Measurements from ENCODE around the gene TSPAN18.
"Not testable (repeated sequence)": the region's sequence is repeated elsewhere in the genome, so short reads cannot be mapped to it uniquely, and the experiment has no call there.

TSPAN18 gene

DNA sequence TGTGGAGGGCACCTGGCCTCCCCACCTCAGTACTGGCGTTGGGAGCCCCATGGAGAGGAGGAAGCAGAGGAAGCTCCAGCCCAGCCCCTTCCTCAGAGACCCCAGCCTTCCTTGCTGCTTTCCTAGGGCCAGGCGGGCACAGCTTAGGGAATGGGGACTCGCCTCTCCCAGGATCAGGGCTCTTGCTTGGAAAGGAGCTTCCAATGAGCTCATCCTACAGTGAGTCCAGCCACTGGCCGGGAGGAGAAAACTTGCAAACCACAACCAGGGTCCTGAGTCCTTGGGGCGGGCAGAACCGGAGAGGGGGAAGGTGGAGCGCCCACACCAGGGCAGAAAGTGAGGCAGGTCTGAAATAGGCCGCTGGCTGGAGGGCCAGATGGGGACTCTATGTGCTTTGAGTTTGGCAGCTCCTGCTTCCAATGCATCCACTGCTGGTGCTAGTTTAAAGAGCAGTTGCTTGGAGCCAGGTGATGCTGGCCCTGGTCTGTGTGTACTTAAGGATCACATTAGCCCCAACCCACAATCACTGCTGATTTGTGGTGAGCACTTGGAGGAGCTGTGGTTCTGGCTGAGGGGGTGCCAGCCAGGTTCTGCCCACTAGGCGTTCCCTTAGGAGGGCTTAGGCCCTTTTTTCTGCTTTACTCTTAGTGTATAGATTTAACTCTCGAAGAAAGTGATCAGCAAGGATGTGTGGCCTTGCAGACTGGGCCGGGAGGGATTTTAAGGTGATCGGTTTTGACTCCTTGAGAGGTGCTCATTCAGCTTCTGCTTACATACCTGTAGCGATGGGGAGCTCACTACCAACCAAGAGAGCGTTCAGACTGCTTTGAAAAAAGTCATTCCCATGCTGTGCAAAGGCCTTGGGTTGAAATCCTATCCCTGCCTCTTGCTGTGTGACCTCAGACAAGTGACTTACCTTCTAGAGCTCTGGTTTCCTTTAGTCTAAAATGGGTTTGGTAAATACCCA, 142.0 kb downstream of the TSPAN18 start:
- no peak for DNase-seq (ENCODE audit: low spot score)

DNA sequence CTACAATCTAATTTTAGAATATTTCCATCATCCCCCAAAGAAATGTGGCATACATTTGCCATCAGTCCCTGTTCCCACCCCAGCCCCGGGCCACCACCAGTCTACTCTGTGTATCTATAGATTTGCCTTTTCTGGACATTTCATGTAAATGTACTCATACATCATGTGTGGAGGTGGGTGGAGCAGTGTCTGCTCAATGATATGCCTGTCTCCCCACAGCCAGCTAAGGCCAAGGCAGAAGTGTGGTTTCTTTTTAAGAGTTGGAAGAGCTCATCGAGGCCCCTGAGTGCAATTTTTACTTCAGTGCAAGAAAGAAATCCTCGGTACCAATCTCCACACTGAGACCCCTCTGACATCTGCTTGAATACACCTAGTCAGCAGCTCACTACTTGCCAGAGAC, 143.4 kb downstream of the TSPAN18 start:
- no peak for DNase-seq (ENCODE audit: low spot score)

DNA sequence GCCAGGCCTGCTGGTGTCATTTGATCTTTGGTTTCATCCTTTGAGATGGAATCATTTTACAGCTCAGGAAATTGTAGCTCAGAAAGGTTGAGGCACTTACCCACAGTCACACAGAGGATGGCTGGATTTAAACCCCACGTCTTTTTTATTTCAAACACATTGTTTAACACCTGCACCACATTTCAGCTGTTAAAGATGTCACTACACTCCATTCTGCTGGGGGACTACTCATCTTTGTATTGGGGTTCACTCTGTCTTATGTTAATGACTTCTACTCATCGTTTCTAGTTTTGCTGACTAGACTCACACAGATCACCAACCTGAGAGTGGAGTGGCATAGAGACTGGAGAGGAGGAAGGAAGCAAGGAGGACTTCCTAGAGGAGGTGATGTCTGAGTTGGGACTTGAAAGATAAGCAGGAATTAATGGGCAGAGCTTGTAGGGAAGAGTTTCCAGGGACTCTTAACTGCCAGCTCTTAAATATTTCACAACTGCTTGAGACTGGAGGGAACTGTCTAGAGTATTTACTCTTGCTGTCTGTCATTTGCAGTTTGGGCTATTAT, 143.9 kb downstream of the TSPAN18 start:
- DNase-seq (ENCODE audit: low spot score): no peak

DNA sequence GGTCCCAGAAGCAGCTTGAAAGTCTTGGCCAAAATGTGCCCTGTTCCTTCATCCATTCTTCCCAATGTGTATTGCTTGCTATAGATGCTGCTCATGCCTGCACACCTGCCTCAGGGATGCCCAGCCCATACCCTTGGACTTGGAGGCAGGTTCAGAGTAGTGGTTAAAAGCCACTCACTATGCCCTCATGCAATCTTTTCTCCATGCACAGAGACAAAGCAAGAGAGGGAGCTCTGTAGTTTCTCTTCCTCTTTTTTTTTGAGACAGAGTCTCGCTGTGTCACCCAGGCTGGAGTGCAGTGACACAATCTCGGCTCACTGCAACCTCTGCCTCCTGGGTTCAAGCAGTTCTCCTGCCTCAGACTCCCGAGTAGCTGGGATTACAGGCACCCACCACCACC, 144.9 kb downstream of the TSPAN18 start:
- DNase-seq (ENCODE audit: low spot score): not testable (repeated sequence)

DNA sequence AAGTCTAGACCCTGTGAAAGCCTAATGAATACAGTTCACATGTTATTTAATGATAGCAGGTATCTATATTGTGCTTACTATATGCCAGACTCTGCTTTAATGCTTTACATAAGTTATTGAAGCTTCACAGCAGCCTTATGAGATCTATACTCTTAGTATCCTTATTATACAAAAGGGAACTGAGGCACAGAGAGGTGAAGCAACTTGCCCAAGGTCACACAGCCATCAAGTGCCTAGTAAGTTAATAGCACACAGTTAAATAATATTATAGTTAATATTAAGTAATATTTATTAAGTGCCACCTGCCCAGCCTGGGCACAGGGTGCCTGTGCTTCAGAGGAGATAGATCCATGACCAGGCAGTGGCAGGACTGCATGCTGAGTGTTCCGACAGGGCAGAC, 145.8 kb downstream of the TSPAN18 start:
- no peak for DNase-seq (ENCODE audit: low spot score)

DNA sequence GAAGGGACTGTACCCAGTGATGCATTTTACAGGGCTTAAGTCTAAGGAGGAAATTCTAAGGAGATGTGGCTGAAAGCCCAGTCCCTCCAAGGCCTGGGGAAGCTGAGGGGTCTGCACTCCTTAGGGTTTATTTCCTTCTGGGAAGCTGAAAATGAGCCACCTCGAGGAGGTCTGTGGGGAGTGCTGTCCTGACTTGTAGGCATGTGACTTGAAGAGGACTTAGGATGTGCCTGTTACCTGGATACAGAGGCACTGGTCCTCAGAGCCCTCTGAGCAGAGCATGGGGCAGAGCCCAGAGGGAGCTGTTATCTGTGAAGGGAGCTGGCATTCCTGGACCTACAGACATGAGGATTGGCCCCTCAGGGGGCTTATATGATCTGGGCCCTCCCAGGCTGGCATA, 146.8 kb downstream of the TSPAN18 start:
- DNase-seq (ENCODE audit: low spot score): no peak

DNA sequence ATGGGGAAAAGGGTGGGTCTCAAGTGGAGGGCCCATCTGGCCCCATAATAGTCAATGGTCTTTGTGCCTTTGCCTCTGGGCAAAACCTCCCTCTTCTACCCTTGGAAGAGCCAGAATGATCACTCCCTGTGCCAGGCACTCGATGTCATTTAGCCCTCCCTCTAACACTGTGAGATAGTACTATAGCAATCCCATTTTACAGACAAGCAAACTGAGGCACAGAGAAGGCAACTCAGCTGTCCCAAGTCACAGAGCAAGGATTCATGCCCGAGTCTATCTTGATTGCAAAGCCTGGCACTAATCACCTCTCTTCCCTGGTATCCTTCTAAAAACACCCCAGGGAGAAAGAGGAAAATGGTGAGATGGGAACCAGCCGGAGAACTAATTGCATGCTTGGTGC, 147.5 kb downstream of the TSPAN18 start:
- no peak for DNase-seq (ENCODE audit: low spot score)

DNA sequence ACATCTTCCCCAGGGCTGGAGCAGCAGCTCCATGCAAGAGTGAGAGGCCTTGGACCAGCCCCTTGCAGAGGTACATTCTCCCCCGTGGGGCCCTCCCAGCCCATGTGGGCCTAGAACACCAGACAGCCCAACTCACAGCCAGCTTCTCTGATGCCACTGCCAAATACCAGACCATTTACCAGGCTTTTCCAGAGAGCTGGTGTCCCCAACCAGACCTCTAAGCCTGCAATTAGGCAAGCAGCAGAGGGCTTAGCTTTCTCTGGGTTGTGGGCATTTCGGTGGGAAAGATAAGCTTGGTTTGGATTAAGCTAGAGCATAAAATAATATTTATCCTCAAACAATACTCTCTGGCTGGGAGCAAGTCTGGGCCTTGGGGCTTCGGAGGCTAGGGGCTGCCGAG, 148.3 kb downstream of the TSPAN18 start:
- no peak for DNase-seq (ENCODE audit: low spot score)

DNA sequence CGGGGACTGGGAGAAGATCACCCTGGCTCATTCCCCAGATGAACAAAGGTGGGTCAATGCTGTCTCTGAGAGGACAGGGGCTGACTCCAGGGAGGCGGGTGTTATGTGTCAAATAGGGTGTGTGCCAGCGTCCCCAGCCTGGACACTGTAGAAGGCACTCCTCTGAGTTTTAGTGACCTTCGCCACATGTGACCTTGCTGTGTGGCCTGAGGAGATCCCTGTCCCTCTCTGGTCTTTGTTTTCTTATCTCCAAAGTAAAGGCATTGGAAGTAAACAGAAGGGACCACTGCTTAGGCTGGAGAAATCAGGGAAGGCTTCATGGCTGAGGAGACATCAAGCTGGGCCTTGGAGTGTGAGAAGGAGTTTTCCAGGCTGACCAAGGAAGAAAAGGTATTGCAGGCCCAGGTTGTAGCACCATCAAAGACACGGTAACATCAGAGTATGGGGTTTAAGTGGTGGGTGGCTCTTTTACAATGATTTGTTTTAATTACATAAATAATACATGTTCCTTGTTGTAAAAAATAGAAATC, 149.5 kb downstream of the TSPAN18 start:
- no peak for DNase-seq (ENCODE audit: low spot score)

DNA sequence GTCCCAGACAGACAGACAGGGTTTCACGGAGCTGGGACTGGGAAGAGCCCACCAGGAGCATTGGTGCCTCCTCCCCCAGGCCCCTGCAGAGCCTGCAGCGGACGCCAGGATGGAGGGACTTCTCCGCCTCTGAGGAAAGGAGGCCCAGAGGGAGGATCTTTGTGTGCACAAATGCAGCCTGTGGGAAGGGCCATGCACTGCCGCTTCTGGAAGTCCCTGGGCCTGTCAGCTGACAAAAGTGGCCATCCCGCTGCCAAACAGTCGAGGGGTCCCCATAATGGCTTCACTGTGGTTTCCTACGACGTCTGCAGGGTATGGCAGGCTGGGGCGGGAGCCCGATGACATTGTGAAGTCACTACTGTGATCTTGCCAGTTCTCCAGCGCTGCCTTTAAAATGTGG, 150.1 kb downstream of the TSPAN18 start:
- no peak for DNase-seq (ENCODE audit: low spot score)

DNA sequence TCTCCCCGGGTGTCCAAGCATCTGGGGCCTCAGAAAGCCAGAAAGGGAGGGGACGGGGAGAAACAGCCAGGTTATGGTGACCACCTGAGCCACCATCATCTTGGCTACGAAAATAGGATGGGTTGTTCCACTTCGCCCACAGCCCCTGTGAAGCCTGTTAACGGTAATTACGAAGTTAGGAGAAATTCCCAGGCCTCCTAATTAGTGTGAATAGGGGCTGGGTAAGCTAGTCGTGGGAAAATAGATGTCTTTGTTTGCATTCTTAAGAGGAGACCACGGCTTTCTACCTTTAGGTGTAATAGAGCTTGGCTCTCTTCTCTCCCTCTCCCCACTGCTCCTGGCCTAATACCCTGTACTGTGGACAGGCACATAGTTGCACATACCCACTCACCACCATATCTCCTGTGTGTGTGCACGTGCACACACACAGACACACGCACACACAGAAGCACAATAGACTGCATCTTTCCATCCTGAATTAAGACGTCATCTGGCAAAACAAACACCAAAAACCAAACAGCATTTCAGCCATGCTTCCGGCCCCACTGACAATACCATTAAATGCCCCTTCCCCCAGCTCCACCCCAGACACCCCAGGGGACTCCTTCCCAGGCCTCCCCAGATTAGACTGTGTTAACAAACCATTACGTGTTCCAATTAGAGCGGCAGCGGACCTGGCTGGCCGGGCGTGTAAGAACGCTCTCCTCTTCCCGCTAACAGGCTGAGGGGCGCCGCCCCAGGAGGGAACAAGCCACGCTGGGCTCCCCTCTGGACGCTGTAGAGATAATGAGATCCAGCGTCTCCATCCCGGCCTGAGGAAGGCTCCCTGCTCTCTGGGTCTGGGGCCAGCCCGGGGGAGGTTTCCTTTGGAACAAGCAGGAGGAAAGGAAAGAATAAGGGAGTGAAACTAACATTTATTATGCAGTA, 151.1 kb downstream of the TSPAN18 start:
- DNase-seq (ENCODE audit: low spot score): no peak

DNA sequence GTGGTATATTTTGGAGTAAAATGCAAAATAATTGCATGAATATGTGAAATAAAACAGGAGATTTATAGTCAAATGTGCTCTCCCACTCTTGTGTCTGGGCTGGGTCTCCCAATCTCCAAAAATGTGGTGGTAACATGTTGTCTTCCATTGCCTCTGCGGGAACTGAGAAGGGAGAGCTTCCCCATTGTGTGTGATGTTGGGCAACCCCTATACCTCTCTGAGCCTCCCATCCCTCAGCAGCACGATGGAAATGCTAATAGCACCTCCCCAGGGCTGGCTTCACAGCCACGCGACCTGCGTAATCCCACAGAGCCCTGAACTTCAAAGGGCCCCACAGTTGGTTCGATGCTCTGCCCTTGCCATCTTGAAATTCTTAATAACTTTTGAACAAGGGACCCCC, 151.9 kb downstream of the TSPAN18 start:
- no peak for DNase-seq (ENCODE audit: low spot score)

DNA sequence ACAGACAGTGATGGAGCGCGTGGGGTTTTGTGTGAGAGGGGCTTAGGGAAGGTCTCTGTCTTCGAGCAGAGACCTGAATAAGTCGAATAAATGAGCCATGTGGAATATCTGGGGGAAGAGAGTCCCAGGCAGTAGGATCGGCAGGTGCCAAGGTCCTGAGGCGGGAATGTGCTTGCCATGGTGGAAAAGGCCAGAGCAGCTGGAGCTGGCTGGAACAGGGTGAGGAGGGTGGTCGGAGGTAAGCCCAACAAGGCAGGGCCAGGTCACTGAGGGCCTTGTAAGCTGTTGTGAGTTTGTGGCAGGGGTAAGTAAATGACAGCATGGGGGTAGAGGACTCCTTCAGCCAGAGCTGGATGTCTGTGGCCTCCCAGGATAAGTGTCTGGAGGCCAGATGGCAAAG, 152.7 kb downstream of the TSPAN18 start:
- no peak for DNase-seq (ENCODE audit: low spot score)

DNA sequence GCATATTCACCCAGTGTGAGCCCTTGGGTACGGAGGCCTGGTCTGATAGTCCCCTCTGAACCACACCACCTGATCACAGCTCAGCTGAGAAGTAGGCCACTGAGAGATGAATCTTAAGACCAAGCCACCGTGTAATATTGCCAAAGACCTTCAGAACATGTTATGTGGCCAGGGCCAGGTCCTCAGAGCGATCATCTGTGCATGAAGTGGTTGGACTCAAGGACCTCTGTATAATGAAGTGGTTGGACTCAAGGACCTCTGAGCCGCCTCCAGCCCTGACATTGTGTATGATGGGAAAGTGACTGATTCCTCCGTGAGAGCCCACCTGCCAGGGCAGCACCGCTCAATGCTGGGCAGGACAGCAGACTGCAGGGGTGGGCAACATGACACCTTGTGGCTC, 153.7 kb downstream of the TSPAN18 start:
- no peak for DNase-seq (ENCODE audit: low spot score)

DNA sequence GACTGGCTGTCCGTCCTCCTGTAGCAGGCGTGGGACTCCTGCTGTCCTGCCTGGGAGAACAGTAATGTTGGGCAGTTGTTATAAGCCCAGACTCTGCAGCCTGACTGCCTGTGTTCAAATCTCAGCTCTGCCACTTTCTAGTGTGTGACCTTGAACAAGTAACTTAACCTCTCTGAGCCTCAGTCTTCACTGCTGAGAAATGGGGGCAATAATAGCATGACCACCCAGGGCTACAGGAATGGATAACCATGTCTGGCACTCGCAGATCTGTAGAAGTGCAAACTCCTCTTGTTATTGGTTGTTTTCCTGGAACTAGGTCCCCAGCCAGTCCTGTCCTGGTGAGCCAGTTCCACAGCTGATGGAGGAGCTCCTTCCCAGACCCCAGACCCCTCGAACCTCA, 154.2 kb downstream of the TSPAN18 start:
- no peak for DNase-seq (ENCODE audit: low spot score)

DNA sequence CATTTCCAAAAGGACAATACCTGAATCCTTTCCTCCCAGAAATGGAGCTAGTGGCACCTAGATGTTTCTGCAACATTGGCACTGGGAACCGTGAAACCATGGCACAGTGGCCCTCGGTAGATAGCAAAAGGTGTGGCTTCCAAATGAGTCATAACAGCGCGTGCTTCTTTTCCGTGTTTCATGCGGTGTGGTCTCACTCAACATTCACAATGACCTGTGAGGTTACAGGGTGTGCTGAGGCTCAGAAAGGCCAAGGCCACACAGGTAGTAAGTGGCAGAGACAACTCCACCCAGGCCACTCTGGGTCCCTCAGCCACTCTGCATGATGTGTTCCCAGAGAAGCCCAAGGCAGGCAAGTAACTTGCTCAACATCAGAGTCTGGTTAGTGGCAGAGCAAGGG, 156.5 kb downstream of the TSPAN18 start:
- no peak for DNase-seq (ENCODE audit: low spot score)

DNA sequence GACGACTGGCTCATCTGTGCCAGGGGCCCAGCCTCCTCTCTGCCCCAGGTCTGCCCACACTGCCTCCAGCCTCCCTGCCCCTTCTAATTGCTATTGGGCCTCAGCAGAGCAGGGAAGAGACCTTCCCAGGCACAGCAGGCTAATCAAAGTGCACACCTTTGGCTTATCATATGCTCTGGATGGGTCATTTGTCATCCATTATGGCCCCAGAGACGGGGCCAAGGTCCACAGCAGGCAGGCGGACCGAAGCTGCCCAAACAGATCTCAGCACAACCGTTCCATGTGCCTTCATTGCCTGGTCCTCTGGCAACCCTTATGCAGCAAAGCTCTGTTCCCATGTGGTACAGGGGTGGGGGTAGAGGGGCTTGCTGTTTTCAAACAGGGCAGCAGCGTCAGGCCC, 157.3 kb downstream of the TSPAN18 start:
- no peak for DNase-seq (ENCODE audit: low spot score)

DNA sequence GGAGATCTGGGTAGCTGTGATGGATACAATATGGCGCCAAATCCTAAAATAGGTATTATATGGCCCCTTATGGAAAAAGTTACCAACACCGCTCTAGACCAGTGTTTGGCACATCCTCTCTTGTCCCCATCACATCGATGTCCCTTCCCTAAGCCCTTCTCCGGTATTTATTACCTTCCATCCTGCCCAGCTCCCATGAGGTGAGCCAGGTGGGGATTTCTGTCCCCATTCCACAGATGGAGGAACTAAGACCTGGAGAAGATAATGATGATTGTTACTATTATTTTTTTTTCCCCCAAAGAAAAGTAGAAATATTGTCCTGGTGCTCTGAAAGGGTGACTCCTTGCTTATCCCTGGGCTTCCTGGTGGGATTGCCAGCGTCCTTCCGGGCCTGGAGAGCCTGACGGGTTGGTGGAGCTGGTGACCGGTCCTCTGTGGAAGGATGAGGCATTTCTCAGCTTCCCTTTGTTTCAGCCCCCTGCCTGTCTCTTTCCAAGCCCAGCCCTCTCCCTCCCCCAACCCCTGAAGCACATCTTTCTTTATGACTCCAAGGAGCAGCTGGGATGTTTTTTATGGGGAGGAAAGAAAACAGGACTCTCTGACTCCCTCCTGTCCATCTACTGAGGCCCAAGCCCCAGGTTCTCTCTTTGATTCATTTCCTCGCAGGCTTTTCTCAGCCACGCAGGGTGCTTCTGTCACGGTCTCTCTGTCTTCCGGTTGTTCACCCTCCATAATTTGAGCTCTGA, 158.5 kb downstream of the TSPAN18 start:
- no peak for DNase-seq (ENCODE audit: low spot score)

DNA sequence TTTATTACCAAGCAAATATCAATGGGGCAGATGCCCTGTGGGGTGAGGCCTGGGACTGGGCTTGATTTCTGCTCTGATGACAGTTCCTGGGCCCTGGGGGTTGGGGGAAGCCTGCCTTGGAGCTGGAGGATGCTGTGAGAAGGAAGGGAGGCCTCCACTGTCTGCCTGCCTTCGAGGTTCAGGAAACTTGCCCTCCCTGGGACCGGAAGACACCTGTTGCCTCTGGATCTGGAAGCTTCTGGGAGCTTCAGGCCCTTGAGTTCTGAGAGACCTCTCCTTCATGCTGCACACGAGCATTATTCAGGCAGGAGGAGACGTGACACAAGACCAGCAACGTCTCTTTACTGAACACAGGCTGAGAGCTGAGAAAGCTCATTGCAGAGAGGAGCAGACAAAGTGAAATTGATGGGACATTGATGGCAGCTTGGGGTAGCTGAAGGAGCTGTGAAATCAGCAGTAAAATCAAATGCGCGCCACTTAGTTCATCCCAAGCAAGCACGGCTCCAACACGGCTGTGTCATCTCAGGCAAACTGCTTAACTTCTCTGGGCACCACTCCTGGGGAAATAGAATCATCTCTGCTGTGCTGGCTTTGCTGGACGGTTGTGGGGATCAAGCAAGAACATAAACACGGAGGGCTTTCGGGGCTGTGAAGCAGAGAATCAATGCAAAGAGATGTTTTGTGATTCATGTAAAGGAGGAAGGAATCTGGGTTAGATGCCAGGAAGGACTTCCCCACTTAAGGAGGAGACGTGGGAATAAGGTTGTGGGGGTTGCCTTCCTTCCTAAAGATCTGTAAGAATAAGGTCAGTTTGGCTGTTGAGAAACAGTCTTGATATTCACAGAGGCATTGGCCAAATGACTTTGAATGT, 159.4 kb downstream of the TSPAN18 start:
- no peak for DNase-seq (ENCODE audit: low spot score)

DNA sequence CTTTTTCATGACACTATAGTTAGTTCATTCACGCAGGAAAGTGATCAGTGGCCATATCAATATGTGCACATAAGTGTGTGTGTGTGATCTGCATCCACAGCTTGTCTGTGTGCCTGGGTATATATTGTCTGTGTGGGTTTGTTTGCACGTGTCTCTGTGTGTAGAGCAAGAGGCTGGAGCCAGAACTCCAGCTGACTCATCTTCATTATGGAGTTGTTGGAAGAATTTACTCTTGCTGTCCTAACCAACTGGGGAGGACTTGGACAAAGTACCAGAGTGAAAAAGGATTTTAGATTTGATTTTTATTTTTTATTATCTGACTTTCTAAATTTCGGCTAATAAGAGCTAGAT, 160.0 kb downstream of the TSPAN18 start:
- no peak for DNase-seq (ENCODE audit: low spot score)

DNA sequence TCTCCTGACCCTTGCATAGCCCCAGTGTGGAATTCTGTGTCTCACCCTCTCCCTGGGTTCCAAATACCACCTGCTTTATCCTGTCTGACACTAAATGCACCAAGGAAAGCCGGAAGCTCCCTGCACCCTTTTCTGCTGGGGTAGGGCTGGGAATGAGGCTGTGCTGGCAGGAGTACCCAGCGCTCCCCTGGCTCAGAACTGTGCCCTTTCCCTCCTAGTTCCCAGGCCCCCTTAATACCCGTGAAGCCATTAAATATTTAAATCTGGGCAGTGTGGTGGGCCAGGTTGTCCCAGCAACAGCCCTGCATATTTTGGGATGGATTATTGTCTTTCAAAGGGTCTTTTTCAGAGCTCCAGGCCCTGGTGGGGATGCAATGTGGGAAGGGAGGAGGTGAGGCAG, 160.9 kb downstream of the TSPAN18 start:
- no peak for DNase-seq (ENCODE audit: low spot score)

All from RKO (cell line).